HL-60 (cell line): ENCODE measurements around the gene TTLL3.

Source experiments
- GABPA ChIP-seq: IDR thresholded peaks from 2 replicates; pipeline ENCODE4 v1.6.1; 2012; ENCODE audit warnings: low read depth
- SPI1 ChIP-seq: IDR thresholded peaks from 2 replicates; pipeline ENCODE4 v1.6.1; 2012; ENCODE audit warnings: low read depth, mild to moderate bottlenecking, borderline replicate concordance
- TF ChIP-seq, protein P1 (sequence below): IDR thresholded peaks from one replicate; pipeline ENCODE4 v1.5.1; 2011; ENCODE audit warnings: low read length, control low read depth, inconsistent platforms; ENCODE audit not compliant: insufficient read depth

DNA sequence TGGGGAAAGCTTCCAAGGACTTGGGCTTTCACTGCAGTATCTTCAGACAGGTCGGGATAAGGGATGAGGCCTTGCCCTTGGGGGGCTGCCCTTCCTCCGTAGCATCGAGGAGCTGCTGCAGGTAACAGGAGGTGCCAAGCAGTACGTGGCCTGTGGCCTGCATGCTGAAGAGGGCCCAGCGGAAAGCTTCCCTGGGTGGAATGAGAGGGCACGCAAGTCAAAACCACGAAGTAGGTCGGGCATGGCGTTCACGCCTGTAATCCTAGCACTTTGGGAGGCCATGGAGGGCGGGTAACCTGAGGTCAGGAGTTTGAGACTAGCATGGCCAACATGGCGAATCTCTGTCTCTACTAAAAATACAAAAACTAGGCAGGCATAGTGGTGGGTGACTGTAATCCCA is 57.0 kb downstream of the TTLL3 start:
- TF ChIP-seq, protein P1, sequence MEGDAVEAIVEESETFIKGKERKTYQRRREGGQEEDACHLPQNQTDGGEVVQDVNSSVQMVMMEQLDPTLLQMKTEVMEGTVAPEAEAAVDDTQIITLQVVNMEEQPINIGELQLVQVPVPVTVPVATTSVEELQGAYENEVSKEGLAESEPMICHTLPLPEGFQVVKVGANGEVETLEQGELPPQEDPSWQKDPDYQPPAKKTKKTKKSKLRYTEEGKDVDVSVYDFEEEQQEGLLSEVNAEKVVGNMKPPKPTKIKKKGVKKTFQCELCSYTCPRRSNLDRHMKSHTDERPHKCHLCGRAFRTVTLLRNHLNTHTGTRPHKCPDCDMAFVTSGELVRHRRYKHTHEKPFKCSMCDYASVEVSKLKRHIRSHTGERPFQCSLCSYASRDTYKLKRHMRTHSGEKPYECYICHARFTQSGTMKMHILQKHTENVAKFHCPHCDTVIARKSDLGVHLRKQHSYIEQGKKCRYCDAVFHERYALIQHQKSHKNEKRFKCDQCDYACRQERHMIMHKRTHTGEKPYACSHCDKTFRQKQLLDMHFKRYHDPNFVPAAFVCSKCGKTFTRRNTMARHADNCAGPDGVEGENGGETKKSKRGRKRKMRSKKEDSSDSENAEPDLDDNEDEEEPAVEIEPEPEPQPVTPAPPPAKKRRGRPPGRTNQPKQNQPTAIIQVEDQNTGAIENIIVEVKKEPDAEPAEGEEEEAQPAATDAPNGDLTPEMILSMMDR: no peak
- TF ChIP-seq SPI1: no peak
- no peak for TF ChIP-seq GABPA
